HG03196 (cell line): ENCODE results near the gene STARD7.
"Not testable (repeated sequence)": the region's sequence is repeated elsewhere in the genome, so short reads cannot be mapped to it uniquely, and the experiment has no call there.

Experiments
- ATAC-seq: cut with Tn5 transposase; IDR thresholded peaks from one replicate; pipeline ENCODE4 v1.9.1; 2021; ENCODE audit not compliant: unreplicated experiment

The STARD7 gene

GRCh38 chr2:96164459-96165184 is 44.0 kb downstream of the STARD7 start:
- peak; percentile 59 for ATAC-seq

- peak; percentile 51 for ATAC-seq
These were observed 44.7 kb downstream of the STARD7 start for GRCh38 chr2:96163768-96164429.

GRCh38 chr2:96163415-96163767 is 45.2 kb downstream of the STARD7 start:
- no peak for ATAC-seq

GRCh38 chr2:96161898-96162297 is 46.7 kb downstream of the STARD7 start:
- ATAC-seq, result no peak

- not testable (repeated sequence) for ATAC-seq
These were observed 48.3 kb downstream of the STARD7 start for GRCh38 chr2:96160366-96160765.

GRCh38 chr2:96159084-96159830 is 49.4 kb downstream of the STARD7 start:
- ATAC-seq, result no peak

GRCh38 chr2:96158554-96158940 is 50.1 kb downstream of the STARD7 start:
- ATAC-seq, result no peak

GRCh38 chr2:96157649-96158553 is 50.7 kb downstream of the STARD7 start:
- ATAC-seq, result peak; percentile 58

- ATAC-seq, result peak; percentile 43
These were observed 51.5 kb downstream of the STARD7 start for GRCh38 chr2:96156926-96157648.

GRCh38 chr2:96156011-96156820 is 52.4 kb downstream of the STARD7 start:
- no peak for ATAC-seq

GRCh38 chr2:96154506-96155380 is 53.9 kb downstream of the STARD7 start:
- ATAC-seq, result no peak

- ATAC-seq, result no peak
These were observed 54.6 kb downstream of the STARD7 start for GRCh38 chr2:96153991-96154431.

GRCh38 chr2:96153291-96153713 is 55.3 kb downstream of the STARD7 start:
- ATAC-seq, result no peak

GRCh38 chr2:96152304-96153161 is 56.1 kb downstream of the STARD7 start:
- ATAC-seq, result no peak

GRCh38 chr2:96151595-96152303 is 56.9 kb downstream of the STARD7 start:
- ATAC-seq, result no peak

GRCh38 chr2:96150791-96151594 is 57.6 kb downstream of the STARD7 start:
- ATAC-seq, result no peak
